ENCODE data around the gene SLC16A7.

DNA sequence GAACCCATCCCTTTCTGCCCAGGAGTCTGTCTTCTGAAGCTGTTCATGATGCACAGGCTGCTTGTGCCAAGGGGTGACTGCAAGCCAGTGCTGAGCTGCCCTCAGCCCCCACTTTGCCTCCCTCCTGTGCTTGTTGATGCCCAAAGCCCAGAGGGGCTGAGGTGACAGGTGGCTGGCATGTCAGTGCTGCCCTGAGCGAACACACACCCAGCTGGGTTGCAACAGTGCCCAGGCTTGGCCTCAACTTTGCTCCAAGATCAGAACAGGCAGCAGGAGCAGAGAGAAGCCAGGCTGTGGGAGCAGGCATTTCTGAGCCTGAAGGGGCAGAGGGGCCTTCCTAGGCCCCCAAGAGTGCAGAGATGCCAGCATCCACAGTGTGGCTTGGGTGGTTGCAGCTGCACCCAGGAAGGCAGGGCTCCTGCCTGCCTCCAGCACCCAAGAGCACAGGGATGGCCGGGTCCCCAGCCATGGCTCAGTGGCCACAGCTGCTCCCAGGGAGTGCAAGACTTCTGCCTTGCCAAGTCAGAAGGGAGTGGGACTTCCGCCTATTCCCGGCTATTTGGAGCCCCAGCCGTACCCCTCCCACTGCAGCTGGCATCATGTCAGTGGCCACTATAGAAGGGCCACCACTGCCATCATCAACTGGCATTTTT lies 83.1 kb downstream of the SLC16A7 start:
- TF ChIP-seq FOXA1 (IDR thresholded peaks at IDR 0.05) (no peak), FOXM1 (IDR thresholded peaks at IDR 0.05; ENCODE audit: borderline replicate concordance) (no peak), L3MBTL2 (conservative IDR thresholded peaks at IDR 0.05) (no peak), SP1 (IDR thresholded peaks at IDR 0.05) (no peak), ARNT (IDR thresholded peaks at IDR 0.05) (no peak), SUZ12 (IDR thresholded peaks at IDR 0.05) (no peak), NFRKB (IDR thresholded peaks at IDR 0.05) (no peak), LEF1 (IDR thresholded peaks at IDR 0.05; ENCODE audit: borderline replicate concordance) (no peak), HDGF (IDR thresholded peaks at IDR 0.05; ENCODE audit: borderline replicate concordance) (no peak), BHLHE40 (IDR thresholded peaks at IDR 0.05; ENCODE audit: borderline replicate concordance) (no peak), CTBP1 (IDR thresholded peaks at IDR 0.05; ENCODE audit: borderline replicate concordance) (no peak)

Data from HEK293T (cell line).